Gastroesophageal sphincter (tissue), 3 donors: ENCODE measurements around the gene EXD3.

Experiments used
- CTCF ChIP-seq, 4 experiments: fragments of 200-600 bp in 2 of 4; fragments of 450-650 bp in 2 of 4; sonication (generic) in 1 of 4; IDR thresholded peaks; one replicate each; pipeline ENCODE4 v1.5.1; 2017 to 2019; ENCODE audit warnings: antibody characterized with exemption in 4 of 4, mild to moderate bottlenecking in 2 of 4, moderate library complexity in 2 of 4
- EP300 ChIP-seq: sonication (generic); formaldehyde crosslinking; IDR thresholded peaks from one replicate; pipeline ENCODE4 v1.6.1; 2017; ENCODE audit warnings: antibody characterized with exemption, mild to moderate bottlenecking

GRCh38 chr9:137411260-137411644, 11.7 kb downstream of the EXD3 start:
- no peak for TF ChIP-seq CTCF (IDR thresholded peaks at IDR 0.05)
- no peak for TF ChIP-seq EP300
